Measurements from ENCODE around the gene TMED3.

The TMED3 gene

GRCh38 chr15:79310985-79311900, at the start of gene TMED3:
TMED3 (plus strand) TSS chr15:79311112; CDS start chr15:79311250, 138 bp downstream.
- H3K27ac ChIP-seq = peak within 1 kb of the TSS; percentile 66
- ChIA-PET CTCF (interaction anchor here (0.6 to 1.3 kb wide), 2 partner anchors 285 to 542 kb away, joined by 3 to 4 read pairs; no protein-coding TSS in a partner anchor), POLR2A (ENCODE audit: low non-redundant PET) (no interaction called here)
- no peak; the same call in none of the 2 replicates for TF ChIP-seq CTCF (conservative IDR thresholded peaks at IDR 0.05; ENCODE audit: low read depth)
- DNase-seq (ENCODE audit: low spot score) = peak; percentile 97

- TF ChIP-seq CTCF (conservative IDR thresholded peaks at IDR 0.05; ENCODE audit: low read depth) = no peak
- CTCF ChIA-PET = interaction anchor here (0.6 kb wide), 1 partner anchor 865 kb away, joined by 3 read pairs; no protein-coding TSS in a partner anchor
- POLR2A ChIA-PET (ENCODE audit: low non-redundant PET) = no interaction called here
- H3K27ac ChIP-seq = no peak overlapping the region
- no peak for DNase-seq (ENCODE audit: low spot score)
Observed at GRCh38 chr15:79261836-79262235, 49.1 kb upstream of the TMED3 start.

- TF ChIP-seq CTCF (conservative IDR thresholded peaks at IDR 0.05; ENCODE audit: low read depth) = no peak
- POLR2A ChIA-PET (ENCODE audit: low non-redundant PET) = interaction anchor here (0.6 kb wide), 1 partner anchor 223 kb away, joined by 3 read pairs; no protein-coding TSS in a partner anchor
- H3K27ac ChIP-seq = no peak overlapping the region
- peak; percentile 42 for DNase-seq (ENCODE audit: low spot score)
- CTCF ChIA-PET = no interaction called here
Observed at GRCh38 chr15:79265167-79265566, 45.7 kb upstream of the TMED3 start.

GRCh38 chr15:79265987-79266579, 44.8 kb upstream of the TMED3 start:
- POLR2A ChIA-PET (ENCODE audit: low non-redundant PET) = no interaction called here

GRCh38 chr15:79282371-79283251, 28.3 kb upstream of the TMED3 start, which contains the start of gene ANKRD34C:
ANKRD34C (plus strand) TSS chr15:79282722; CDS start chr15:79293285, 10,563 bp downstream.
- ChIA-PET POLR2A (ENCODE audit: low non-redundant PET) (no interaction called here), CTCF (no interaction called here)
- H3K27ac ChIP-seq = no peak within 1 kb of the TSS
- TF ChIP-seq CTCF (conservative IDR thresholded peaks at IDR 0.05; ENCODE audit: low read depth) = no peak
- no peak for DNase-seq (ENCODE audit: low spot score)

More at GRCh38 chr15:79265987-79266579, 44.8 kb upstream of the TMED3 start:
- H3K27ac ChIP-seq = no peak overlapping the region
- no peak for DNase-seq (ENCODE audit: low spot score)
- TF ChIP-seq CTCF (conservative IDR thresholded peaks at IDR 0.05; ENCODE audit: low read depth) = no peak
- CTCF ChIA-PET = interaction anchor here (0.6 kb wide), 1 partner anchor 1112 kb away, joined by 3 read pairs; no protein-coding TSS in a partner anchor
